Activated naive CD8-positive, alpha-beta T cell treated with anti-CD3 and anti-CD28 coated beads, Interleukin-2, amount 50 U/mL, for 16 hours (primary cell): ENCODE data around the gene P3H3.

Experiments
- DNase-seq: peaks from one replicate; pipeline ENCODE4 v3.0.0-alpha.2; 2020; ENCODE audit warnings: low read depth, low spot score

Gene P3H3

DNA sequence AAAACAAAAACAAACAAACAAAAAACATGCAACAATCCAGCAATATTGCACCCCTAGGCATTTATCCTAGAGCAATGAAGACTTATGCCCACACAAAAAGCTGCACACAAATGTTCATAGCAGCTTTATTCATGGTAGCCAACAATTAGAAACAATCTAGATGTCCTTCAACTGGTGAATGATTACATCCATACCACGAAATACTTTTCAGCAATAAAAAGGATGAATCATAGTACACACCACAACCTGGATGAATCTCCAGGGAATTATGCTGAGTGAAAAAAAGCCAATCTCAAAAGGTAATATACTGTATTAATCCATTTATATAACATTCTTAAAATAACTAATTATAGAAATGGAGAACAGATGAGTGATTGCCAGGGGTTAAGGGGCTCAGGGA lies 21.0 kb upstream of the P3H3 start:
- DNase-seq = no peak

GRCh38 chr12:6809056-6809455 lies 19.2 kb upstream of the P3H3 start:
- DNase-seq = no peak

DNA sequence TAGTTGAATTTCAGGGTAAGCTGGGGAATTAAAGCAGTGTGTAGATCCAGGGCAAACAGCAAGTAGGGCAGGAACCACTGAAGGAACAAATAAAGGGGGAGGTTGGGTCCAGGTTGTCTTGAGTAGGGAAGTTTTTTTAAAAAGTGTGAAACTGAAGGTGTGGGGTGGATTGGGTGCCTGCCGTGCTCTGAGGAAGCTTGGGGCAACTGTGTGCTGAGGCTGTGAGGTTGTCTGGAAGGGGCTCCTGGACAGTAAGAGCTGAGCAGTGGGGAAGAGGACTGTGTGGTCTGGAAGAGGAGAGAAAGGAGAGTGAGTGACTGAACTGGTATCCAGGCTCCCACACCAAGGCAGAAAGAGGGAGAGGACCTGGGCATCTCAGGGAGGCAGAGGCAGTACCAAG lies 17.4 kb upstream of the P3H3 start:
- DNase-seq = no peak

DNA sequence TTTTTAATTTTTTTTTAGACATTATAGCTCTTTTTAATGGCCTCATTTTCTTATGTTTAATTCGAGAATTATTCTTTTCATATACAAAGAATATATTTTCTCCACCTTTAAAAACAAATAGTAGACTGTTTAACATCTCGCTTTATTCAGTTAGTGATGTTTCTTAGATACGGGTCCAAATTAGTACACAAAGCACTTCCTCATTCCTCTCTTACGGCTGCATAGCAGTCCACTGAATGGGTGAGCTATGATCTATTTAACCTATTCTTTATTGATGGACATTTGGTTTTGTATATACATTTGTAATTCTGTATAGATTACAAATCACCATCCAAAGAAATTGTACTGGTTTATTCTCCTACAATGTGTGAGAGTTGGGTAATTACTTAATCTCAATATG lies 14.8 kb upstream of the P3H3 start:
- DNase-seq = no peak

- no peak for DNase-seq
Measured at GRCh38 chr12:6816598-6816997, 11.6 kb upstream of the P3H3 start.

DNA sequence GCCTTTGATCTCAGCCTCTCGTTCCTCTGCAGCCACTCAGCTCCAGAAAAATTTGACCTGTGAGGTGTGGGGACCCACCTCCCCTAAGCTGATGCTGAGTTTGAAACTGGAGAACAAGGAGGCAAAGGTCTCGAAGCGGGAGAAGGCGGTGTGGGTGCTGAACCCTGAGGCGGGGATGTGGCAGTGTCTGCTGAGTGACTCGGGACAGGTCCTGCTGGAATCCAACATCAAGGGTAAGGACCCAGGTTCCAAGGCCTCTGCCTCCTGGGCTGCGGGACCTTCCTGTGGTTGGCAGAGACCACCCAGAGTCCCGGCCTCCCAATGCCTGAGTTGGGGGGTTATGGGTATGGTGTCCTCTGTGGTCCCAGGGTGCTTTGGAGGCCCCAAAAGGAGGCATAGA lies 11.1 kb upstream of the P3H3 start:
- no peak for DNase-seq

DNA sequence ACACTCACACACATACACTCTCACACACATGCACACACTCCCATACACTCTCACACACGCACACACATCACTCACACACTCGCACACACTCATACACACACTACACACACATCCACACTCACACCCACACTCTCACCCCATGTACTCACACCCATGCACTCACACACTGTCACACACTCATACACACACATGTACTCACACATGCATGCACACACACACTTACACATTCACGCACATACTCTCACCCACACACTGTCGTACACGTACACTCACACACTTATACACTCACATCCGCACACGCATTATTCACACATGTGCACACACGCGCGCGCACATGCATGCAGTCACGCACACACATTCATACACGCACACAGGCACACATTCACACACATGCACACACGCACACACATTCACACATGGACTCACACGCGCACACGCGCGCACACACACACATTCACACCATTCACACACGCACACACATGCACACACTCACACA lies 10.5 kb upstream of the P3H3 start:
- DNase-seq = no peak

DNA sequence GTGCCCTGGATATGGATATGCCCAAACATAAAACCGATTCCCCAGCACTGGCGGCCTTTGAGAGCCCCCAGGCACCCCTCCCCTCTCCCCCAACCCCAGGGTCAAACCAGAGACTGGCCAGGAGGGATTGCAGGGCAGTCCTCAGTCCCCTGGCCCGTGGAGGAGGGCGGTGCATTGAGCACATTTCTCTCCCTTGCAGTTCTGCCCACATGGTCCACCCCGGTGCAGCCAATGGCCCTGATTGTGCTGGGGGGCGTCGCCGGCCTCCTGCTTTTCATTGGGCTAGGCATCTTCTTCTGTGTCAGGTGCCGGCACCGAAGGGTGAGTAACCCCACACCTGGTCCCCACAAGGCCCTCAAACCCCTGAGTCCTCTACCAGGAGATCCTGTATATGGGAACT lies 10.0 kb upstream of the P3H3 start:
- no peak for DNase-seq

GRCh38 chr12:6818645-6819044 lies 9.6 kb upstream of the P3H3 start:
- no peak for DNase-seq

GRCh38 chr12:6819106-6820030 lies 8.8 kb upstream of the P3H3 start:
- DNase-seq = no peak

- no peak for DNase-seq
Measured at GRCh38 chr12:6820166-6820565, 8.0 kb upstream of the P3H3 start.

DNA sequence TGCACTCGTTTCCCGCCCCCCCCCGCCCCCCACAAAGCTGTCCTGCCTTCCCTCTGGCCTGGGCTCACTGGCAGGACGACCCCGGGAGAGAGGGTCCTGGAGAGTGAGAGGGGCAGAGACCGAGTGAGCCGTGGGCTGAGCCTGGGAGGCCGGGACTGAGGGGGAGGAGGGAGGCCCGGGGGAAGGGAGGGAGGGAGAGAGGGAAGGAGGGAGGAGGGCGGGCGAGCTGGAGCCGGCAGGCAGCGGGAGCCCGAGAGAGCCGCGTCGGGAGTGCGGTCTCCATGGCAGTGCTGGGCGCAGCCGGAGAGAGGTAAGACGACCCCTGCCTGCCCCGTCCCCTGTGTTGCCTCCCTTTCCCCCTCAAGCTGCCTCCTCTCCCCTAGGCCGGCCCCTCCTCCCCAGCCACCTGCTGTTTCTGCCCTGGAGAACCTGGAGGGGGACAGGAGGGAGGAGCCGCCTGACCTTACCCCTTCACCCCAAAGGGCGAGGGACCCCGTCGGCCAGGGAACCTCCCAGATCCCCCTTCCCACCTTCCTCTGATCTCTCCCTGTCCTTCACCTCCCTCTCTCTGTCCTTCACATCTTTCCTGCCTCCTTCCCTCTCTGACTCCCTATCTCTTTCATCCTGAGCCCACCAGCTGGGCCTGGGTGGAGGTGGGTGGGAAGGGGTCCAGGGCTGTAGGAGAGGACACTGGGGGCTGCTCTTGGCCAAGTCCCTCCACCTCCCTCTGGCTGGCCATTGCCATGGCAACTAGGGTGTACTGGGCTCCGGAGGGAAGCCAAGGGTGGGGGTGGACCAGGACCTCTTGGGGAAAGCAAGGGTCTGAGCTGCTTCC lies 6.4 kb upstream of the P3H3 start, which contains the start of gene GPR162:
TSS of gene GPR162 (plus strand) at position 231 of the 835 bp plus-strand sequence. CDS start 2,078 bp downstream, outside the sequence.
- no peak for DNase-seq

DNA sequence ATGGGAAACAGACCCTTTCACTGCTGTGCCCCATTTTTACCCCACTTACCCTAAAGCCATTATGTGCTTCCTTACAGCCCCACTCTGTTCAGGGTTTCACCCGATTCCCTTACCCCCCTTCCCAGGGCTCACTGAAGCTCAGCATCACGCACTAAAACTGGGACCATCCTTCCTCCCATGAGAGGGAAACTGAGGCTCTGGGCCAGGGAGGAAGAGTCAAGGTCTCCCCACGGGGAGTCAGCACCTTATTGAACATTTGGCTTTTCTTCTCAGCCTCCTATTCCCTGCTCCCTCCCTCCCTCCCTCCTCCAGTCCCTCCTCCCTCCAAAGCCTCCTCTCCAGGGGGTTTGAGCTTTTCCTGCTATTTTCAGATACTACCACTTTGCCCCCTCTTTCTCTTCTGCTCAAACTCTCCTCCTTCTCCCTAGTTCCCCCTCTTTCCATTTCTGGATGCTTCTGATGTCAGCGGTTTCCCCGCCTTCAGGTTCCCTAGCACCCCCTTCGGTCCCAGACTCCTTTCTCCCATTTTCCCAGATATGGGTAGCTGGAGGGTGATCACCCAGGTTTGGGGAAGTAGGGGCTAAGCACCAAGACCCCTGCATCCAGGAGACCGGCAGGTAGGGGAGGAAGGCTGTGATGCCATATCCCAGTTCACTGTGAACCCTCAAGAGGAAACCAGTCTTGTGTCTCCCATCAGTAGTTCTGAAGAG lies 5.6 kb upstream of the P3H3 start:
- no peak for DNase-seq

DNA sequence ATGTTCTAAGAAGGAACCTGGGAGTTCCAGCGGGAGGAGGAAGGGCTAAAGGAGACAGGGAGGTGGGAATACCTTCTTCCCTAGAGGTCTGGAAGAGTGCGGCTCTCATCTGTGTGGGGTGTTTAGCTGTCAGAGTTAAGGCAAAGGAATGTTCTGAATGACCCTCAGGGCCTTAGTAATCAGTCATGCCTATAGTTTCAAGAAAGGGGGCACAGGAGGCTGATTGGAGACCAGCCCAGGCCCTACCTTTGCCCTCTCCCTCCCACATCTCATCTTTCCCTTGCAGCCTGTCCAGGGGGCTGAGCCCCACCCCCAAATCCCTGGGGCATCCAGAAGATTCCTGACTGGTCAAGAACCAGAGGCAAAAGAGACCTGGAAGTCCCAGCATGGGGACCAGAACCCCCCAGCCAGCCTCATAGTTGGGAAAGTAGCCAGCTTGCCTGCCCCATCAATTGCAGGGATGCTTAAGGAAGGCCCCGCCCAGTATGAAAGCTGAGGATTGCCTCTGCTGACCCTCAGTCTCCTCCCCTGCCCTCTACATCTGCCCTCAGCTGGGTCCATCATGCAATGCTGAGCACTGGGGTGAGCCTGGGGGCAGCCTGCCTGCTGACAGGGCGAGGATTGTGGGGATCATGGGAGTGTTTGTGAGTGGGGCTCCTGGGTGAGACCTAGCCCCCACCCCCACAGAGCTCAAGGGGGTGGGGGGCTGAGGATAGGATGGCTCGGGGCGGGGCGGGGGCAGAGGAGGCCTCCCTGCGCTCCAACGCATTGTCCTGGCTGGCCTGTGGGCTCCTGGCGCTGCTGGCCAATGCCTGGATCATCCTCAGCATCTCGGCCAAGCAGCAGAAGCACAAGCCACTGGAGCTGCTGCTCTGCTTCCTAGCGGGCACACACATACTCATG lies 4.8 kb upstream of the P3H3 start:
- DNase-seq = no peak

- DNase-seq = no peak
Measured at GRCh38 chr12:6824085-6824775, 4.0 kb upstream of the P3H3 start.

DNA sequence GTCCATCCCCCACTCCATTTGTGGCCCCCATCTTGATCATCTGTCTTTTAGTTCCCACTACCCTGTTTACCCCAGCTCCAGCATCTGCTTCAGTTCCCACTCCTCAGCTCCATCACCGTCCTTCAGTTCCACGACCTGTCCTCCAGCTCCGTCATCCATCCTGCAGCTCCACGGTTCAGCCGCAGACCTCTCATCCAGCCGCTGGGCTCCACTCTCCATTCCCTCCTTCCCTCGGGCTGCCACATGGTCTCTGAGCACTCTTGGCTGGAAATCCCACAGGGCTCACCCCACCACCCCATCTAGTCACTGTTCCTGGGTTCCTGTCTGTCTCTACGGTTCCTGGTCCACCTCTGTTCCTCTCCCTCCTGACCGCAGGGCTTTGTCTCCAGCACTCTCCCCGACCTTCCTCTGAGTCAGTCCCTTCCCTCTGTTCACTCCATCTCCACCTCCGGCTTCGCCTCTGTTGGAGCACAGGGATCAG lies 3.3 kb upstream of the P3H3 start:
- DNase-seq = no peak

DNA sequence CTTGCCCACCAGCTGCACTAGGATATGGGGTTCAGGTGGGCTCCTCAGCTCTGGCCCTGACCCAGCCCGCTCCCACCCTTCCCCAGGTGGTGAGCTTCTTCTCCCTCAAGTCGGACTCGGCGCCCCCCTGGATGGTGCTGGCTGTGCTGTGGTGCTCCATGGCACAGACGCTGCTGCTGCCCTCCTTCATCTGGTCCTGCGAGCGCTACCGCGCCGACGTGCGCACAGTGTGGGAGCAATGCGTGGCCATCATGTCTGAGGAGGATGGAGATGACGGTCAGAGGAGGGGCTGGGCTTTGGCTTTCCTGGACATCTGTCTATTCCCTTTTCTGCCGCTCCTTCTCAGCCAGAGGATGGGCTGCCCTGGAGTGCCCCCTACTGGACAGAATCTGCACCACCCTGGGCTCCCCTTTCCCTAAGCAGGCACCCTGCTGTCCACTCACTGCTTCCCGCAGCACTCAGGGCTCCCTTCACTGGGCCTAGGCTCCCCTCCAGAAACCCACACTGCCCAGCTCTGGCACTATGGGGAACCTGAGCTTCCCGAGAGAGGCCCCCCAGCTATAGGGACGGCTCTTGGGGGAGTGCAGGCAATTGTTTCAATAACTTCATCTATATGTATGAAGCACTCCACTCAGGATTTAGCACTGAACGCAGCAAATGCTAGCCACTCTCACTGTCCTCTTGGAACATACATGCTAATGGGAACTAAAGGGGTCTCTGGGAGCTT lies 2.6 kb upstream of the P3H3 start:
- DNase-seq = peak; percentile 59

GRCh38 chr12:6826125-6826733 lies 2.0 kb upstream of the P3H3 start:
- no peak for DNase-seq
